HG03064 (cell line): ENCODE data around the gene ATP8B2.

ENCODE experiments used
- ATAC-seq: cut with Tn5 transposase; IDR thresholded peaks from one replicate; pipeline ENCODE4 v1.9.1; 2021; ENCODE audit warnings: low read depth; ENCODE audit not compliant: unreplicated experiment

ATP8B2 gene

DNA sequence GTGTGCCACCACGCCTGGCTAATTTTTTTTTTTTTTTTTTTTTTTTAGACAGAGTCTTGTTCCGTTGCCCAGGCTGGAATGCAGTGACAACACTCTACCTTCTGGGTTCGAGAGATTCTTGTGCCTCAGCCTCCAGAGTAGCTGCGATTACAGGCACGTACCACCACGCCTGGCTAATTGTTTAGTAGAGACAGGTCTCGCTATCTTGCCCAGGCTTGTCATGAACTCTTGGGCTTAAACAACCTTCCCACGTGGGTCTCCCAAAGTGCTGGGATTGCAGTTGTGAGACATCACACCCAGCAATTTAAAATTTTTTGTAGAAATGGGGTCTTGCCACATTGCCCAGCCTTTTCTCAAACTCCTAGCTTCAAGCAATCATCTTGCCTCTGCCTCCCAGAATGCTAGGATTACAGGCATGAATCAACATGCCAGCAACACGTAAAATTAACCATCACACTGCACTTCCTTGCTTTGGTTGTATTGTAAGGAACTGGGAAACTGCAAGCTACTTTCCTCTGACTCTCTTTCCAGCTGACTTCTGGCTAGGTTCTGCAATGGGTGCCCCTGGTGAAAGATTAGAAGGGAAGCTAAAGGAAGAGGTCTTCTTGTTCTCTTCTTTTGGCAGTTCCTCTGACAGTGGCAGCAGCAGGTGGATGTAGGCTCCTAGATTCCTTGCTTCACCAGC is 65.9 kb downstream of the ATP8B2 start:
- no peak for ATAC-seq

DNA sequence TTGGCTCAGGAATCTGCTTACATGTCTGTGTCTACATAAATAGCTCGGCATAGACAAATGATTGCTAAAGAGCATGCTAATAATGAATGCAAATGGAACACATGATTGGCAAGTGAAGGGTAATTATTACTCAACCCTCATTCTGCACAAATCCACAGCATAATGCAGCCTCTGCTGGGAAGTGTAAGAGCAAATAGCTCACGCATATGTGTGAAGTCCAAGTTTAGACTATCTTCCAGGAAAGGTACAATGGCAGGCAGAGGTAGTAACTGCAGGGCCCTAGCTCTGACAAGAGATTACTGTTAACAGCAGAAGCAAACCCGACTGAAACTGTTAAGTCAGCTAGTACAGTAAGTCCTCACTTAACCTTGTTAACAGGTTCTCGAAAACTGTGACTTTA is 72.8 kb downstream of the ATP8B2 start:
- no peak for ATAC-seq

DNA sequence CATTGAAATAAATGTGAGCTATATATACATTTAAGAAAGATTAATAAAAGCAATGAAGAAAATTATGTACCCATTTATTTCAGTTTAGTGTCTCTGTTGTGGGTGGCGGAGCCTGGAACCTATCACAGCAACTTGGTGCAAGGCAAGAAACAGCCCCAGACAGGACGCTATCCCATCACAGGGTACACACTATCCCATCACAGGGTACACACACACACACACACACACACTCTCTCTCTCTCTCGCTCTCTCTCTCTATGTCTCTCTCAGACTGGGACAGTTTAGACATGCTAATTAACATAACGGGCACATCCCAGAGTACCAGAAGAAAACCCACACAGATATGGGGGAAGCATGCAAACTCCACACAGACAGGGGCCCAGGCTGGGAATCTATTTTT is 73.4 kb downstream of the ATP8B2 start:
- no peak for ATAC-seq

DNA sequence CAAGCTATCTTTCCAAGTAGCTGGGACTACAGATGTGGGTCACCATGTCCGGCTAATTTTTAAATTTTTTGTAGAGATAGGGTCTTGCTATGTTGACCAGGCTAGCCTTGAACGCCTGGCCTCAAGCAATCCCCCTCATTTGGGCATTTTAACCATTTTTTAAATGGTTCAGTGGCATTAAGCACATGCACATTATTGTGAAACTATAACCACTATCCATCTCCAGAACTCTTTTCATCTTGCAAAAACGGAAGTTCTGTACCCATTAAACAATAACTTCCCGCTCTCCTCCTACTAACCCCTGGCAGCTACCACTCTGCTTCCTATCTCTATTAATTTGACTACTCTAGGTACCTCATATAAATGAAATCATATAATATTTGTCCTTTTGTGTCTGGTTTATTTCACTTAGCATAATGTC is 75.1 kb downstream of the ATP8B2 start:
- no peak for ATAC-seq
